Neuronal stem cell (in vitro differentiated cells): ENCODE data around the gene KLHL30.
A peak's percentile ranks its signal among the peaks of the same experiment; 100 is the strongest.

ENCODE experiments used
- DNase-seq: peaks from one replicate; pipeline ENCODE4 v3.0.0-alpha.2; 2013; ENCODE audit warnings: low spot score
- H2AFZ ChIP-seq: one replicate; pipeline ENCODE4 v1.6.1; 2013; ENCODE audit warnings: mild to moderate bottlenecking, low read length, inconsistent platforms
- H2AK5ac ChIP-seq: 2 replicates; pipeline ENCODE4 v1.6.1; 2013; ENCODE audit warnings: low read depth, mild to moderate bottlenecking, inconsistent platforms, low read length, moderate library complexity, mixed read lengths
- H2BK120ac ChIP-seq: 2 replicates; pipeline ENCODE4 v1.6.1; 2013; ENCODE audit warnings: low read depth, mild to moderate bottlenecking, inconsistent platforms, low read length, moderate library complexity, mixed read lengths
- H2BK12ac ChIP-seq: one replicate; pipeline ENCODE4 v1.6.1; 2013; ENCODE audit warnings: low read length, inconsistent platforms
- H2BK15ac ChIP-seq: 2 replicates; pipeline ENCODE4 v1.6.1; 2013; ENCODE audit warnings: mild to moderate bottlenecking, low read length, inconsistent platforms, mixed read lengths
- H2BK5ac ChIP-seq: one replicate; pipeline ENCODE4 v1.6.1; 2013; ENCODE audit warnings: inconsistent platforms, mild to moderate bottlenecking, low read length, moderate library complexity
- H3K14ac ChIP-seq: one replicate; pipeline ENCODE4 v1.6.1; 2013; ENCODE audit warnings: low read length, inconsistent platforms
- H3K18ac ChIP-seq: 2 replicates; pipeline ENCODE4 v1.6.1; 2013; ENCODE audit warnings: low read length, inconsistent platforms
- H3K23ac ChIP-seq: 2 replicates; pipeline ENCODE4 v1.6.1; 2013; ENCODE audit warnings: low read depth, mild to moderate bottlenecking, mixed read lengths, low read length, inconsistent platforms; ENCODE audit not compliant: poor library complexity
- H3K27ac ChIP-seq: replicated peaks from 3 replicates; pipeline ENCODE4 v1.5.1; 2013; ENCODE audit warnings: low read length, inconsistent platforms
- H3K27me3 ChIP-seq, 3 experiments: 2 replicates each; pipeline ENCODE4 v1.6.1; 2013; ENCODE audit warnings: low read length in 3 of 3, mild to moderate bottlenecking in 2 of 3, inconsistent platforms in 1 of 3, low read depth in 1 of 3, mixed read lengths in 1 of 3, moderate library complexity in 1 of 3; ENCODE audit not compliant: control insufficient read depth in 3 of 3, insufficient read depth in 3 of 3
- H3K36me3 ChIP-seq, 2 donors: replicated peaks in 1 of 2; 2 replicates each; pipeline ENCODE4 v1.6.1; 2013; ENCODE audit warnings: low read length in 2 of 2; ENCODE audit not compliant: control insufficient read depth in 2 of 2, insufficient read depth in 2 of 2
- H3K4ac ChIP-seq: 2 replicates; pipeline ENCODE4 v1.6.1; 2013; ENCODE audit warnings: inconsistent platforms, mild to moderate bottlenecking, low read length, moderate library complexity
- H3K4me1 ChIP-seq, 2 donors: 1 replicate in 1 of 2; 2 replicates in 1 of 2; pipeline ENCODE4 v1.6.1; 2013; ENCODE audit warnings: low read length in 2 of 2, low read depth in 1 of 2; ENCODE audit not compliant: control insufficient read depth in 2 of 2, insufficient read depth in 1 of 2
- H3K4me2 ChIP-seq: one replicate; pipeline ENCODE4 v1.6.1; 2013; ENCODE audit warnings: mild to moderate bottlenecking, low read length, inconsistent platforms; ENCODE audit not compliant: insufficient read depth, poor library complexity, severe bottlenecking
- H3K4me3 ChIP-seq, 2 donors: 2 replicates each; pipeline ENCODE4 v1.5.1; 2013; ENCODE audit warnings: low read length in 2 of 2, mild to moderate bottlenecking in 2 of 2, inconsistent platforms in 1 of 2, moderate library complexity in 1 of 2
- H3K79me1 ChIP-seq: one replicate; pipeline ENCODE4 v1.6.1; 2013; ENCODE audit warnings: low read depth, mild to moderate bottlenecking, inconsistent platforms, low read length, moderate library complexity
- H3K9ac ChIP-seq: one replicate; pipeline ENCODE4 v1.6.1; 2013; ENCODE audit warnings: mild to moderate bottlenecking, low read depth, low read length, inconsistent platforms; ENCODE audit not compliant: poor library complexity
- H3K9me3 ChIP-seq, 2 donors: replicated peaks in 1 of 2; 2 replicates each; pipeline versions ENCODE3 to v1.6.1; 2013; ENCODE audit warnings: low read length in 2 of 2, mild to moderate bottlenecking in 2 of 2, inconsistent platforms in 1 of 2, low read depth in 1 of 2, mixed read lengths in 1 of 2, moderate library complexity in 1 of 2; ENCODE audit not compliant: control insufficient read depth in 2 of 2, insufficient read depth in 1 of 2
- H4K8ac ChIP-seq: one replicate; pipeline ENCODE4 v1.6.1; 2013; ENCODE audit warnings: low read depth, mild to moderate bottlenecking, inconsistent platforms, low read length, moderate library complexity
- H4K91ac ChIP-seq: one replicate; pipeline ENCODE4 v1.6.1; 2013; ENCODE audit warnings: low read length, low read depth, mild to moderate bottlenecking, inconsistent platforms; ENCODE audit not compliant: poor library complexity
- WGBS, 2 donors: extraction: QIAGEN DNeasy Blood & Tissue Kit; methylation state at CpG; one replicate each; pipeline ENCODE4 v1.1.7; 2013; ENCODE audit warnings: missing lambda C conversion rate in 2 of 2, mixed read lengths in 1 of 2; ENCODE audit not compliant: insufficient read length in 2 of 2, insufficient replicate concordance in 1 of 2; ENCODE audit errors: extremely low coverage in 2 of 2; 5-methylcytosine and 5-hydroxymethylcytosine counted together

KLHL30 gene

DNA sequence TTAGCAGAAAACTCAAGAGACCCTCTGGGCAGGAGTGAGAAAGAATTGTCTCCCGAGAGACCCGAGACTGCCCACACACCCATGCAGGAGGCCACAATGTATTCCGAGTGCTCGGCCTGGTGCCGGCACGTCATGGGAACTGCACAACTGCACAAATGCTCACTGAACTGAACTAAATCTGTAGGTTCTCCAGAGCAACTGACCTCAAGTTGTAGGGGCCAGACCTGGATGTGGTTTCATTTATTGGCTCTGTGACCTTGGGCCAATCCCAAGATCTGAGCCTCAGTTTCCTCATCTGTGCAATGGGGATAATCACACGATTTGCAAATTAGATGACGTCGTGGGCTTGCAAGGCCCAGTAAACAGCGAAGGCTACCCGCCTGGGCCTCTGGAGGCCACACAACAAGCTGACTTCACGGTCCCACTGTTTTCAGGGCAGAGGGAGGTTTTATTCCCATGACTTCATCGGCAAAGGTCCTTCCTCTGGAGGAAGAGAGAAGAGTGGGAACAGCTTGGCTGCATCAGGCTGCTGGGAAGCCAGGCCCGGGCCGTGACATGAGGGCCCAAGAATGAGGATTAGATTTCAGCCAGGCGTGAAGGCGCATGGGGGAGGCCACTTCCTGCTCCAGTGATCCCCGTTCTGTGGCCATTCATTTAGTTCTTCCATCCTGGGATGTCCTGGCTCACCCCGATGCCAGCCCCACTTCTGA is 16.7 kb downstream of the KLHL30 start:
- no peak overlapping the region for H3K9ac ChIP-seq
- H2BK5ac ChIP-seq, result no peak overlapping the region
- H4K8ac ChIP-seq, result no peak overlapping the region
- no peak overlapping the region for H3K4me3 ChIP-seq
- H3K27ac ChIP-seq, result no peak overlapping the region
- H3K23ac ChIP-seq, result no peak overlapping the region
- no CpG with 5 or more reads among the region's 19 CpGs for WGBS, 2 donors
- DNase-seq, result no peak
- H3K79me1 ChIP-seq, result peaks cover 5% of the 10 kb centered on the region
- no peak overlapping the region for H2BK120ac ChIP-seq
- no peak overlapping the region for H2BK12ac ChIP-seq
- H2BK15ac ChIP-seq, result peak overlapping the region; percentile 20
- peaks cover 9 to 14% of the 10 kb centered on the region in 2 donors for H3K4me1 ChIP-seq
- H3K9me3 ChIP-seq, result peaks cover 0 to 8% of the 10 kb centered on the region in 2 donors
- no peaks in the 10 kb centered on the region for H3K36me3 ChIP-seq
- H3K18ac ChIP-seq, result peak overlapping the region; percentile 62
- H2AFZ ChIP-seq, result peak overlapping the region; percentile 64
- peaks cover 8 to 26% (median 17%) of the 10 kb centered on the region in 3 experiments for H3K27me3 ChIP-seq
- H3K14ac ChIP-seq, result no peak overlapping the region
- H3K4me2 ChIP-seq, result no peak overlapping the region
- no peak overlapping the region for H4K91ac ChIP-seq
- no peak overlapping the region for H2AK5ac ChIP-seq
- H3K4ac ChIP-seq, result no peak overlapping the region

DNA sequence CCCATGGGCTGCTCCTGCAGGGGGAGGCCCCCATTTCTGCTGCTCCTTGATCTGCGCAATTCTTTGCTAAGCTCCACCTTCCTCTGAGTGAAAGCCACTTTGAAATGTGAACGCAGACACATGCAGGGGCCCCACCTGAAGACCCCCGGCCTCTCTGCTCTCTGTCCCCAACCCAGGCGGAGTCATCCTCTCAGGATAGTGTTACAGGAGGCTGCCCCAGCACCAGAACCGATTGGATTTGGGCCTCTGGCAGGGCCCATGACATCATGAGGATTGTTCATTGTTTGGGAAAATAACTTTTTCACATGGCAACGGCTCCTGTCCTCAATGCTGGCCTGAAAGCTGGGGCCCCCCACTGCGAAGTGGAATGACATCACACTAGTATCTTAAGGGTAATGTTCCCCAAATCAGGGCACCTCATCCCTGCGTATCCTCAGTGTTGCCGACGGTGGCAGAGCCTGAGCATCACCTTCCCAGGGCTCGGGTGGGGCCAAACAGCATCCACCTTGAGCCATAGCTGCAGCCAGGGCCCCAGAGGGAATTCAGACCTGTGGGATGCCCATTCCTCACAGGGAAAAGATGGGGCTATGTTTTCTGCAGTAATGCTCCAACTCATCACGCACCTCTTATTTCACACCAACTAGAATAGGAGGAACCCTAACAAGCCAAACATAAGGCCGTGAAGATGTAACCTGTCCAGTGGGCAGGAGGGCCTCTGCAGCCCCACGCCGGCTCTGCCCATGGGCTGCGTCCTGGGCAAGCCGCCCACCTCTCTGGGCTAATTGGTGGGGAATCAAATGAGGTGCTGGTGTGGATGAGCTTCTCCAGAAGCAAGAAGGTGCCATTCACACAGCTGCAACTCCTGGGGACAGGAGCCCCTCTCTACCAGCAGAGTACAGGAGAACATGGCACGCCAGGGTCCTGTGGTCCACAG is 17.6 kb downstream of the KLHL30 start:
- H3K4me1 ChIP-seq, result peaks cover 9 to 14% of the 10 kb centered on the region in 2 donors
- H2BK15ac ChIP-seq, result peak overlapping the region; percentile 38
- peak overlapping the region; percentile 64 for H2AFZ ChIP-seq
- peaks cover 8 to 33% (median 18%) of the 10 kb centered on the region in 3 experiments for H3K27me3 ChIP-seq
- no peak overlapping the region for H2BK120ac ChIP-seq
- peak overlapping the region; percentile 78 for H2BK12ac ChIP-seq
- peak overlapping the region; percentile 62 for H3K18ac ChIP-seq
- peaks cover 5% of the 10 kb centered on the region for H3K79me1 ChIP-seq
- H4K91ac ChIP-seq, result no peak overlapping the region
- H3K4ac ChIP-seq, result peak overlapping the region; percentile 17
- no CpG with 5 or more reads among the region's 18 CpGs for WGBS, 2 donors
- H3K4me3 ChIP-seq, result no peak overlapping the region
- H3K27ac ChIP-seq, result no peak overlapping the region
- no peak overlapping the region for H2BK5ac ChIP-seq
- peaks cover 0 to 8% of the 10 kb centered on the region in 2 donors for H3K9me3 ChIP-seq
- H3K23ac ChIP-seq, result no peak overlapping the region
- H3K36me3 ChIP-seq, result no peaks in the 10 kb centered on the region
- H2AK5ac ChIP-seq, result no peak overlapping the region
- no peak overlapping the region for H3K4me2 ChIP-seq
- no peak for DNase-seq
- H3K14ac ChIP-seq, result no peak overlapping the region
- H3K9ac ChIP-seq, result no peak overlapping the region
- H4K8ac ChIP-seq, result no peak overlapping the region

DNA sequence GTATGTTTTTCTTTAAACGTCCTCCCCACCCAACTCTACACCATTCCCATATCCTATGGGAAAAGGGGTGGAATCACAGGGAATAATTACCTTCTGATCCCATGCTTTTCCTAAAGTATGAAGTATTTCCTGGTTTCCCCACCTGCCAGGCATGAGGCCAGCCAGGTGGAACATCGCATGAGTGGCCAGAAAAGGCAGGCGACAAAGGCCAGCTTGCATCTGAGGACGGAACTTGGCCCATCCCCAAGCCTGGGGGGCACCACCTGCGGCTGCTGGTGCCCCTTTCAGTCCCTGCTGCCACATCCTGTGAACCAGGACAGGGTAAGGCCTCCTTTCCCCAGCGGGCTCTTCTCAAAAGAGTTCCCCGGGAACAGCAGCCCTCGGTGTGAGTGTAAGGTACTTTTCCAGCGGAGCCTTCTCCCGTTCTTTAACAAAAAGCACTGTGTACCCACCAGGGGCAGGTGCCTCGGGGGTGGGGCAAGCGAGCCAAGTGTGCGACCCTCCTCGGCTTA is 19.1 kb downstream of the KLHL30 start:
- Histone ChIP-seq H3K79me1 (peaks cover 3% of the 10 kb centered on the region), H2BK15ac (peak overlapping the region; percentile 60), H3K36me3 (no peaks in the 10 kb centered on the region), H3K27ac (no peak overlapping the region), H2BK120ac (no peak overlapping the region), H3K9me3 (peaks cover 0 to 8% of the 10 kb centered on the region in 2 donors), H2BK12ac (peak overlapping the region; percentile 75), H3K4me2 (no peak overlapping the region), H3K18ac (peak overlapping the region; percentile 64), H2AK5ac (peak overlapping the region; percentile 46), H3K4me3 (no peak overlapping the region), H3K27me3 (peaks cover 8 to 47% (median 18%) of the 10 kb centered on the region in 3 experiments), H3K9ac (peak overlapping the region; percentile 63), H2BK5ac (no peak overlapping the region), H3K4ac (peak overlapping the region; percentile 66), H2AFZ (no peak overlapping the region), H3K4me1 (peaks cover 6 to 9% of the 10 kb centered on the region in 2 donors), H3K23ac (no peak overlapping the region), H4K8ac (no peak overlapping the region), H4K91ac (no peak overlapping the region), H3K14ac (peak overlapping the region; percentile 21)
- no peak for DNase-seq
- no CpG with 5 or more reads among the region's 14 CpGs for WGBS, 2 donors
